SK-MEL-5 (cell line): ENCODE results near the gene PRRG3. TPM values are rescaled to one million over a fixed set of nuclear protein-coding genes. Genes with fewer than 3 reads are reported as not detected.
"Not testable (repeated sequence)": the region's sequence is repeated elsewhere in the genome, so short reads cannot be mapped to it uniquely, and the experiment has no call there.

Source experiments
- DNase-seq: peaks from one replicate; pipeline ENCODE4 v3.0.0-alpha.2; 2016; ENCODE audit warnings: low read depth, low spot score
- in situ Hi-C: cut with HindIII; loops from 2 replicates; pipeline ENCODE4 v1.10.0; 2016; ENCODE audit warnings: low sequenced_read_pairs, high pct_unique_total_duplicates, low pct_unique_long_range_greater_than_20kb
- polyA plus RNA-seq, 2 experiments: library from polyadenylated mRNA; depleted of rRNA; stranded (reverse); fragments of >200 nt; gene quantifications; 2 replicates each; pipeline ENCODE4 v1.2.3, GENCODE V29; 2015
- total RNA-seq: library from RNA; depleted of rRNA; stranded (reverse); fragments of >200 nt; shearing (Covaris generic); gene quantifications from 2 replicates; pipeline ENCODE4 v1.2.3, GENCODE V29; 2014; rRNA removed

Gene PRRG3
- total RNA-seq: not detected in 2 replicates
- polyA plus RNA-seq (2015; cell fraction: cytosol; rRNA removed): not detected in 2 replicates
- polyA plus RNA-seq (2015; cell fraction: nucleus; rRNA removed): 0.07 TPM in 1 of 2 replicates, not detected in the other

DNA sequence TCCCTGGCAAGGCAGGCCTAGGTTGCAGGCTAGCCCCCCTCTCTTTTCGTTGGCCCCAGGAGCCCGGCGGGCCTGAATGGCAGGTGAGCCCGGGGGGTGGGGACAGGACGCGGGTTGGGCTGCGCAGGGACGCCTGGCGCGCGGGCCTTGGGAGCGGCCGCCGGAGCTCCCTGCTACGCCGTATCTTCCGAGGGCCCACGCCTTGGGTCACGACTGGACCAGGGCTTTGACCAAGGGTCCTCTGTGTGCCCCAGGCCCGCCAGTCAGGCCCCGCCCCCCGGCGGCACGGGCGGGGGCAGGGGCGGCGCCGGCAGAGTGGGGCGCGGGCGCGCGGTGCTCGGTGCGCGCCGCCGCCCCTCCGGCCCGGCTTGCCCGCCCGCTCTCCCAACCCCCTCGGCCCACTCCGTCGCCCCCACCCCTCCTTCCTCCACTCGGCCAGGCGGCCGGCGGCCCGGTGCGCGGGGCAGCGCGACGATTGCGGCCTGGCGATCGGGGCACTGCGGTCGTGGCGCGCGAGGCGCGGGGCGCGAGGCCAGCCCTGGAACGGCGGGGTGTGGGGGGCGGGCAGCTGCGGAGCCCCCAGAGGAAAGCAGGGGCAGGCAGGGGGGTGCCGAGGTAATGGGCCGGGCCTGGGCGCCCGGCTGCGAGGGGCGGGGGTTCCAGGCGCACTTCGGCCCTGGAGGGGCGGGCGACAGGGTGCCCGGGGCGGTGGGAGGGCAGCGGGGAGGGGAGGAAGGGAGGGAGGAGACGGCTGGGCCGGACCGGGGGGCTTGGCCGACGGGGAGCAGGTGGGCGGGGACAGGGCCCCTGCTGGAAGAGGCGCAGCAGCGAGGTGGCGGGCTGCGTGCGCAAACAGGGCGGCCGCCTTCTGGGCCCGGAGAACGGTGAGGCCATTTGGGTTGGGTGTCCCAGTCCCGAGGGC lies at the start of gene PRRG3:
Gene PRRG3, plus strand, starts transcription at position 798 of the 922 bp plus-strand sequence. CDS start 3,357 bp downstream, outside the sequence.
- in situ Hi-C loops: no loop called here

DNA sequence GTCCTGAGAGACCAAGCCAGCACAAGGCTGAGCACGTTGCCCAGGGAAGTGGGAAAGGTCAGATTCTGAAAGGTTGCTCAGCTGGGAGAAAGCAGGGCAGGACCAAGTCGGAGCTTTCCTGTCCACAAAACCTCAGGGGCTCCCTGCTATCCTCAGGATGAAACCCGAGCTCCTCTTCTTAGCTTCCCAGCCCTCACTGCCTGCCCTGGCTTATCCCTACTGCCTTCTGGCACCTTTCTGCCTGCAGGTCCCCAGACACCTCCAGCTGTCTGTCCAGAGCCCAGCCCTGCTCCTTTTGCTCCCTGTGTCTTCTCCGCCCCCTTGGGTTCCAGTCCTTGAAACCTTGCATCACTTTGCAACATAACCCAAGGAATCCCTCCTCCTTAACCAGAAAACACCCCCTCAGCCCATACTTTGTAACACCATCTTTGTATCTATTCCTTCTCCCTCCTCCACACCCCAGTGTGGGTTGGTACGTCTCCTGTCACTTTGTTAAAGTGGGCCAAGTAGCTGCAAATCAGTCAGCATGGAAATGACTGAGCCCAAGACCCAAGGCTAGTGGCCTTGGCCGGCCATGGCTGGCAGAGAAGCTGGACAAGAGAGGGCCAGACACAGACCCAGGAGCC lies 20.0 kb upstream of the PRRG3 start:
- in situ Hi-C loops: no loop called here
- DNase-seq: no peak

More for the DNA sequence above, at the start of gene PRRG3:
- DNase-seq: no peak

DNA sequence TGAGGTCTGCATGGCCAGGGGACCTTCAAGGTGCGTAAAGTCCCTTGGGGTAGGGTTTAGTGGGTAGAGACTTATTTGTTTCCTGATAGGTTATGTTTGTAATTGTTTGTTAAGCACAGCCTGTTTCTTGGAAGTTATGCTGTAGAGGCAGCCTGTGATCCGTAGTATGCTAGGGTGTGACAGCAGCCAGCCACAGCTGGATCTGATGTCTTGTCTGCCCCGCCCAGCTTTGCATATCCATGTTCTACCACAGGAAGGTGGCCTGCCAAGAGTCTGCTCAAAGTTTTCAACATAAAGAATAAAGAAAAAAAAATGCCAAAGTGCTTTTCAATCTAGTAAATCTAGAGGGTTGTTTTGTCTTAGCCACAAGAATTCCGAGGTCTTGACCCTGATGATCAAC lies 19.1 kb upstream of the PRRG3 start:
- in situ Hi-C loops: no loop called here
- DNase-seq: no peak

GRCh38 chrX:151679798-151680402 lies 15.4 kb upstream of the PRRG3 start:
- in situ Hi-C loops: no loop called here
- DNase-seq: no peak

DNA sequence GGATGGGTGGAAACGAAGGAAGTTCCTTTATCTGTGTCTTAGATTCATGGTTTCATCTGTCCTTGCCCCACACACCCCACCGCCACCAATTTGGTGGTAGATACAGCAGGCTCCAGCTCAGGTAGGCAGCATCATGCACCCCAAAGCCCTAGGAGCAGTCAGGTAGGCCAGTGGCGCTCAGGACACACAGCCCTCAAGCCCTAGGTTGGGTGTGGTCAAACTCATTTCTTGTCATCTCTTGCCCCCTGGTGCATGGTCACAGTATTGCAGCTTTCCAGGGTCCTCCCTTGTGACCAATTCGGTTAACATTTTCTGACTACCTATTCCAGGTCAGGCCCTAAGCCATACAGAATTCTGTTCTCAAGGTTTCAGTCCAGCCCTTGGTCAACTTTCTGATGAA lies 14.5 kb upstream of the PRRG3 start:
- peak; percentile 67 for DNase-seq
- in situ Hi-C loops: no loop called here

DNA sequence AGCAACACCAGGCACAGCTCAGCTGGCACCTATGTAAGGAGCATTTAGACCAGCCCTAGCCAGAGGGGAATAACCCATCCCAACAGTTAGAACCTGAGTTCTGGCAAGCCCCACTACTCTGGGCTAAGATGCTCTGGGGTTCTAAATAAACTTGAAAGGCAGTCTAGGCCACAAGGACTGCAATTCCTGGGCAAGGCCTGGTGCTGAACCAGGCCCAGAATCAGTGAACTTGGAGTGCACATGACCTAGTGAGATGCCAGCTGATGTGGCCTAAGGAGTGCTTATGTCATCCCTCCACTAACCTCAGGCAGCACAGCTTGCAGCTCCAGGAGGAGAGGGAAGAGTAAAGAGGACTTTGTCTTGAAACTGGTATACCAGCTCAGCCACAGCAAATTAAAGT lies 7.6 kb upstream of the PRRG3 start:
- in situ Hi-C loops: no loop called here
- DNase-seq: no peak

- in situ Hi-C loops: no loop called here
- DNase-seq: no peak
Observed at GRCh38 chrX:151688695-151689094, 6.6 kb upstream of the PRRG3 start.

- in situ Hi-C loops: no loop called here
- no peak for DNase-seq
Observed at GRCh38 chrX:151692825-151693224, 2.4 kb upstream of the PRRG3 start.

DNA sequence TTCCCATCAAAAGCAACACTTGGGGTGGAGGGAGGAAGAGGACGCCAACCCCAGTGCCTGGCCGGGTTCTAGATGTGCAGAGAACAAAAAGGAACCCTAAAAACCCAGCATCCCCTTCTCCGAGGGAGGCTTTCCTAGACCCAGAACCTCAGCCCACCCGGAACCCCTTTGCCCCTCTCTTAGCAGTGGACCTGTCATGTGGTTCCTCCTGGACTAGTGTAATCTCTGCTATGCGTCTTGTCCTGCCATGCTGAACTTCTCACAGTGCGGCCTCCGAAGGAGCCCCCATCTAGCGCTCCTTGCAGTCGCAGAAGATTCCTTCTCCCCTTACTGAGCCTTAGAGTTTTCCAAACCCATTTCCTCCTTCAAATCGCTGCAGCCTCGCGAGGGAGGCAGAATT lies 1.1 kb upstream of the PRRG3 start:
- no peak for DNase-seq
- in situ Hi-C loops: no loop called here

DNA sequence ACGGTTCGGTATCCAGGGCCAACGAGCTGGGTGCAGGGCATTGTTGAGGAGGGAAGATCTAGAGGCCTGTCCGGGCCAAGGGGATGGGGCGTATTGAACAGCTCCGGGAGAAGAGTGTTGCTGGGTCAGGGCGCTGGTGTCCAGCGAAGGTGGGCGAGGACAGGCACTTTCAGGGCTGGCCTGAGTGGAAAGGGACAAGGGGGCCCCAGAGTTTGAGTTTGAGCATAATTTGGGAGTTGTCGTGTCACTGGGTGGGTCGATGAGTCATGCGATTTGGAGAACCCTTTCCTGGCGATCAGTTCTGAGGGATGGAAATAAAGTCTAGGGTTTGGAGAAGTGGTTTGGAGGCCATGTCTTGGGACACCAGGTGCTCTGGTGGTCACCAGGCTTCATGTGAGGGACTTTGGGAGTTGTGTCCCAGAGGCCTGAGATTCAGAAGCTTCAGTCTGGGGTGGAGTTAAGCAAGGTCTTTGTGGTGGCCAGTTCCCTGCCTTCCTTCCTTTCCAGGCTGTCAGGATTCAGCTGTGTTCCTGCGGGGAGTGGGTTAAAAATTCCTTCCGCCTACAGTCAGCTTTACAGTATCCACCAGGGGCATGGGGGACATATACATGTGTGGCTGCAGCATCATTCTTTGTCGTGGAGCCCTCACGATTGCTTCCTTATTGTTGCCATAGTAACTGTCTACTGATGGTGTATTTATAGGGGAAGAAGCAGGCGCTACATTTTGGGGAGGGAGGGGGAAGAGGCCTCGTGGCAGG lies 504 bp downstream of the PRRG3 start:
- in situ Hi-C loops: no loop called here
- DNase-seq: no peak

DNA sequence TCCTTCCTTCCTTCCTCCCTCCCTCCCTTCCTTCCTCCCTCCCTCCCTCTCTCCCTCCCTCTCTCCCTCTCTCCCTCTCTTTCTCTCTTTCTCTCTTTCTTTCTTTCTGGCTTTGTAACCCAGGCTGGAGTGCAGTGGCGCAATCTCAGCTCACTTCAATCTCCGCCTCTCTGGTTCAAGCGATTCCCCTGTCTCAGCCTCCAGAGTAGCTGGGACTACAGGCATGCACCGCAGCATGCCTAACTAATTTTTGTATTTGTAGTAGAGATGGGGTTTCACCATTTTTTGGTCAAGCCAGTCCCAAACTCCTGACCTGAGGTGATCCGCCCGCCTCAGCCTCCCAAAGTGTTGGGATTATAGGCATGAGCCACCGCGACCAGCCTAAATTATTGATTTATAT lies 1.8 kb downstream of the PRRG3 start:
- in situ Hi-C loops, DNase-seq: not testable (repeated sequence)

DNA sequence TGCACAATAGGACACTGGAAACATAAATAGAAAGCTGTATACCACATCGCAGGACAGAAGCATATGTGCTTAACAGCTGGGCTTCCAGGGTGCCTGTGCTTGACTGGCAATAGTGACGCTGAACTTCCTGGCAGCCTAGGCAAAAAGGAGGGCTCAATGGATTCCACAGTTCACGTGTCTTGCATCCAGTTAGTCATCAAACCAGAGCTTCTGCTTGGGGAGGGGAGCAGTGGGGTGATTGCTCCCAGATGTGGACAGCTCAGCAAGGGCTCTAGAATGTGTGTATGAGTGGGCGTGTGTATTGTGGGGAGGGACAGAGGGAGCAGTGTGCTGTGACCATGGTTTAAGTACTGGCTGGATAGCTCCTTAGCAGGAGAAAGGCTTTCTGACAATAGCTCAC lies 2.3 kb downstream of the PRRG3 start:
- no peak for DNase-seq
- in situ Hi-C loops: no loop called here

GRCh38 chrX:151698485-151698884 lies 3.2 kb downstream of the PRRG3 start:
- DNase-seq: no peak
- in situ Hi-C loops: no loop called here

- in situ Hi-C loops: no loop called here
- no peak for DNase-seq
Observed at GRCh38 chrX:151699746-151700145, 4.5 kb downstream of the PRRG3 start.

DNA sequence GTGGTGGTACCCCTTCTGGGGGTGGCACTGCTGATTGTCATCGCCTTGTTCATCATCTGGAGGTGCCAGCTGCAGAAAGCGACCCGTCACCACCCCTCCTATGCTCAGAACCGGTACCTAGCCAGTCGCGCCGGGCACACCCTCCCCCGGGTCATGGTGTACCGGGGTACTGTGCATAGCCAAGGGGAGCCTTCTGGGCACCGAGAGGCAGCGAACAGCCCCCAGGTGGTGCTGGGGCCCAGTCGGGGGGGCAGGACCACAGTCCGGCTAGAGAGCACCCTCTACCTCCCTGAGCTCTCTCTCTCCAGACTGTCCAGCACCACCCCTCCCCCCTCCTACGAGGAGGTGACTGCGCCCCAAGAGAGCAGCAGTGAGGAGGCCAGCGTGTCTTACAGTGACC lies 5.3 kb downstream of the PRRG3 start:
- DNase-seq: no peak
- in situ Hi-C loops: no loop called here

DNA sequence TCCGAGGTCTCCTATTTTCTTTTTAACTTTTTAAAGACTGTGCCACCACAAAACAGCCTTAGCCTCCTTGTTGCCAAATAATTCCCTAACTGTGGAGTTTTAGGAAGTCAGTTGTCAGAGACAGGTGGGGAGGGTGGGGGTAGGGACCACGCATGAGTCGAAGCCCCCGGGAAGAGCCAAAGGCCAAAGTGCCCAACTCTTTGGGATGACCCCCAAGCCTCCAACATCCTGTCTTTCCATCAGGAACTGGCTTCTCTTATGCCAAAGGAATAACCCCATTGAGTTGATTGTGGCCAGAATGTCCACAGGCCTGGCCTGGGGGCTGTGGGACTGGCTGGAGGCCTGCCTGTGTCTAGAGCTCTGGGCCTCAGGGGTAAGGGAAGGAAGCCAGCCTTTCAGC lies 5.8 kb downstream of the PRRG3 start:
- no peak for DNase-seq
- in situ Hi-C loops: no loop called here

- DNase-seq: no peak
- in situ Hi-C loops: no loop called here
Observed at GRCh38 chrX:151701531-151701930, 6.3 kb downstream of the PRRG3 start.
